ENCODE results near the gene DGKE. TPM values are rescaled to one million over a fixed set of nuclear protein-coding genes. Genes with fewer than 3 reads are reported as not detected.

DGKE gene
- total RNA-seq, 1 donor from 2014 or later, result 3.3 TPM

DNA sequence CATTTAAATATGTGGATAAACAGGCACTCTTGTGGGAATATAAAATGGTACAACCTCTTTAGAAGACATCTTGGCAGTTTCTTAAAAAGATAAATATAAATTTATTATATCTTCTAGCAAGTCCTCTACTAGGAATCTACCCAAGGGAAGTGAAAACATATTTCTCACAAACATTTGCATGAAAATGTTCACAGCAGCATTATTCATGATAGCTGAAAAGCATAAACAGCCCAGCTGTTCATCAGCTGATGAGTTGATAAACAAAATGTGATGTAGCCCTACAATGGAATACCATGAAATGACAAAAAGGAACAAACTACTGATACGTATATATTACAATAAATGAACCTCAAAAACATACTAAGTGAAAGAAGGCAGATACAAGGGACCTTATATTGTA, 12.0 kb downstream of the DGKE start:
- DNase-seq (ENCODE audit: low spot score), result no peak
- TF ChIP-seq, protein P1, sequence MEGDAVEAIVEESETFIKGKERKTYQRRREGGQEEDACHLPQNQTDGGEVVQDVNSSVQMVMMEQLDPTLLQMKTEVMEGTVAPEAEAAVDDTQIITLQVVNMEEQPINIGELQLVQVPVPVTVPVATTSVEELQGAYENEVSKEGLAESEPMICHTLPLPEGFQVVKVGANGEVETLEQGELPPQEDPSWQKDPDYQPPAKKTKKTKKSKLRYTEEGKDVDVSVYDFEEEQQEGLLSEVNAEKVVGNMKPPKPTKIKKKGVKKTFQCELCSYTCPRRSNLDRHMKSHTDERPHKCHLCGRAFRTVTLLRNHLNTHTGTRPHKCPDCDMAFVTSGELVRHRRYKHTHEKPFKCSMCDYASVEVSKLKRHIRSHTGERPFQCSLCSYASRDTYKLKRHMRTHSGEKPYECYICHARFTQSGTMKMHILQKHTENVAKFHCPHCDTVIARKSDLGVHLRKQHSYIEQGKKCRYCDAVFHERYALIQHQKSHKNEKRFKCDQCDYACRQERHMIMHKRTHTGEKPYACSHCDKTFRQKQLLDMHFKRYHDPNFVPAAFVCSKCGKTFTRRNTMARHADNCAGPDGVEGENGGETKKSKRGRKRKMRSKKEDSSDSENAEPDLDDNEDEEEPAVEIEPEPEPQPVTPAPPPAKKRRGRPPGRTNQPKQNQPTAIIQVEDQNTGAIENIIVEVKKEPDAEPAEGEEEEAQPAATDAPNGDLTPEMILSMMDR (IDR thresholded peaks at IDR 0.05; ENCODE audit: unreplicated experiment), result no peak
- H3K4me1 Mint-ChIP-seq (ENCODE audit: unreplicated experiment), result peaks cover 3% of the 10 kb centered on the region
- H3K4me3 Mint-ChIP-seq (ENCODE audit: unreplicated experiment), result no peak overlapping the region
- no peaks in the 10 kb centered on the region for H3K27me3 Mint-ChIP-seq (ENCODE audit: unreplicated experiment)
- H3K36me3 Mint-ChIP-seq (ENCODE audit: low read depth, unreplicated experiment), result no peaks in the 10 kb centered on the region
- no peak overlapping the region for H3K27ac Mint-ChIP-seq (ENCODE audit: unreplicated experiment)
- no peaks in the 10 kb centered on the region for H3K9me3 Mint-ChIP-seq (ENCODE audit: unreplicated experiment)

DNA sequence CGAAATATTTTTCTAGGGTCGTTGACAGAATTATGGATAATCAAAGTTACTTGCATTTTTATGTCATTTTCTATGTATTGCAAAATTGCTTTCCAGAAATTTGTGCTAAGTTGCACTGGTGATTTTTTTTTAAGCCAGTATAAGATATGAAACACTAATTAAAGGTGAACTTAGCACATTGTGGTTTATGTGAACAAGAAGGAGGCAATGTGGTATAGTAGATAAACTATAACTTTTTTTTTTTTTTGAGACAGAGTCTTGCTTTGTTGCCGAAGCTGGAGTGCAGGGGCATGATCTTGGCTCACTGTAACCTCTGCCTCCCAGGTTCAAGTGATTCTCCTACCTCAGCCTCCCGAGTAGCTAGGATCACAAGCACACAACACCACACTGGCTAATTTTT, 13.2 kb downstream of the DGKE start:
- TF ChIP-seq, protein P1 (IDR thresholded peaks at IDR 0.05; ENCODE audit: unreplicated experiment), result no peak
- H3K27ac Mint-ChIP-seq (ENCODE audit: unreplicated experiment), result no peak overlapping the region
- H3K4me1 Mint-ChIP-seq (ENCODE audit: unreplicated experiment), result peaks cover 11% of the 10 kb centered on the region
- no peaks in the 10 kb centered on the region for H3K27me3 Mint-ChIP-seq (ENCODE audit: unreplicated experiment)
- no peaks in the 10 kb centered on the region for H3K36me3 Mint-ChIP-seq (ENCODE audit: low read depth, unreplicated experiment)
- H3K4me3 Mint-ChIP-seq (ENCODE audit: unreplicated experiment), result no peak overlapping the region
- no peaks in the 10 kb centered on the region for H3K9me3 Mint-ChIP-seq (ENCODE audit: unreplicated experiment)
- no peak for DNase-seq (ENCODE audit: low spot score)

DNA sequence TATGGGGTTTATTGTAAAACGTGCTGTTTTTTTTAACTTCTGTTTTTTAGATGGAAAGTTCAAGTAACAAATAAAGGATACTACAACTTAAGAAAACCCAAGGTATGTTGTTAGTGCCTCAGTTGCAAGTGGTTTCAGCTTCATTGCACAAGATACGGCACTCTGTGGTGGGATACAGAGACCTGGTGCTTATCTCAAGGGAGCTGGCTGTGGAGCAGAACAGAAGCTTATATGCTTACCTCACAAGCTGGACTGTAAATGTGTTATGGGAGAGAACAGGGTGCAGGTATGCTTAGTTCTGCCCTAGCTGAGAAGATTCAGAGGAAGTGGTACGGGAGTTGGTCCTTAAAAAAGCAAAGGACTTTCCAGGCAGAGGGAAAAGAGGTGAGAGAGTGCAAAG, 15.2 kb downstream of the DGKE start:
- DNase-seq (ENCODE audit: low spot score), result no peak
- H3K27ac Mint-ChIP-seq (ENCODE audit: unreplicated experiment), result no peak overlapping the region
- no peaks in the 10 kb centered on the region for H3K9me3 Mint-ChIP-seq (ENCODE audit: unreplicated experiment)
- TF ChIP-seq, protein P1 (IDR thresholded peaks at IDR 0.05; ENCODE audit: unreplicated experiment), result no peak
- H3K4me1 Mint-ChIP-seq (ENCODE audit: unreplicated experiment), result peaks cover 11% of the 10 kb centered on the region
- no peak overlapping the region for H3K4me3 Mint-ChIP-seq (ENCODE audit: unreplicated experiment)
- H3K27me3 Mint-ChIP-seq (ENCODE audit: unreplicated experiment), result no peaks in the 10 kb centered on the region
- no peaks in the 10 kb centered on the region for H3K36me3 Mint-ChIP-seq (ENCODE audit: low read depth, unreplicated experiment)

DNA sequence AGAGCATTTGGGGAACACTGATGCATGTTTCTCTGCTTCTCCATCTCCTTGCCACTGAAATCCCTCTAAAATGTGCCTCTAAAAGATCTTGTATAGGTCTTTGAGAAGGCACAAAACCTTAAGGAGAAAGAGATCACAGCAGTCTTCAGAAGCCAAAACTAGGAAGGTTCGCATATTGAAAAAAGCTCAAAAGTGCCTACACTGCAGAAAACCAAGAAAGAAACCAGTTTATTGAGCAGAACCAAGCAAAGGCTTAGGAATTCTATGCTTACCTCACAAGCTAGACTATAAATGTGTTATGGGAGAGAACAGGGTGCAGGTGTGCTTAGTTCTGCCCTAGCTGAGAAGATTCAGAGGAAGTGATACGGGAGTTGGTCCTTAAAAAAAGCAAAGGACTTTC, 16.6 kb downstream of the DGKE start:
- Mint-ChIP-seq H3K4me3 (ENCODE audit: unreplicated experiment) (no peak overlapping the region), H3K36me3 (ENCODE audit: low read depth, unreplicated experiment) (no peaks in the 10 kb centered on the region), H3K27me3 (ENCODE audit: unreplicated experiment) (no peaks in the 10 kb centered on the region), H3K9me3 (ENCODE audit: unreplicated experiment) (no peaks in the 10 kb centered on the region), H3K4me1 (ENCODE audit: unreplicated experiment) (peaks cover 11% of the 10 kb centered on the region), H3K27ac (ENCODE audit: unreplicated experiment) (no peak overlapping the region)
- no peak for DNase-seq (ENCODE audit: low spot score)
- TF ChIP-seq, protein P1 (IDR thresholded peaks at IDR 0.05; ENCODE audit: unreplicated experiment), result no peak

DNA sequence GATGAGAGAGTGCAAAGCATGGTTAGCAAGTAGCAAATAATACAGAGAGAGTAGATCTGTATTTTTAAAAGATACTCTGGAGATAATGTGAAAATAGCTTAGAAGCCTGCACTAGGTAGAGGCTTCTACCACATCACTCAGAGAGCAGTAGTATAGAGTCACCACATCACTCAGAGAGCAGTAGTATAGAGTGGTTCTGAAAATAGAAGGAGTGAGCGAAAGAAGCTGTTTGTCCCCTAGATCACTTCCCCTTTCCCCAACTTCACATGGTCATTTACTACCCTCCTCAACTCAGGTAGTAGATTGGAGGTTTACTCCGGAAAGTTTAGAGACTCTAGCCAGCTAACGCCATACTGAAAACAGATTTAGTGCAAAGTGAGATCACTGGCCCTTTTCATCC, 17.1 kb downstream of the DGKE start:
- Mint-ChIP-seq H3K27me3 (ENCODE audit: unreplicated experiment) (no peaks in the 10 kb centered on the region), H3K27ac (ENCODE audit: unreplicated experiment) (no peak overlapping the region), H3K36me3 (ENCODE audit: low read depth, unreplicated experiment) (no peaks in the 10 kb centered on the region), H3K9me3 (ENCODE audit: unreplicated experiment) (no peaks in the 10 kb centered on the region), H3K4me3 (ENCODE audit: unreplicated experiment) (no peak overlapping the region), H3K4me1 (ENCODE audit: unreplicated experiment) (peaks cover 11% of the 10 kb centered on the region)
- TF ChIP-seq, protein P1 (IDR thresholded peaks at IDR 0.05; ENCODE audit: unreplicated experiment), result no peak
- DNase-seq (ENCODE audit: low spot score), result no peak

Measured in endothelial cell (in vitro differentiated cells).